Measurements from ENCODE around the gene RAP1B. TPM values are rescaled to one million over a fixed set of nuclear protein-coding genes. Genes with fewer than 3 reads are reported as not detected.
A peak's percentile ranks its signal among the peaks of the same experiment; 100 is the strongest.

Gene RAP1B
- total and polyA plus RNA-seq, 9 of the 15 experiments (the other 6 are each of a cell fraction or from before 2014, with no cell fraction given) = 107 to 309 (median 170) TPM

- peak; percentile 61 for TF ChIP-seq ZBTB40 (IDR thresholded peaks at IDR 0.05)
- peak; percentile 59; the same call in 1 of the 2 replicates for TF ChIP-seq ZBTB40 (CRISPR knock-in tag; IDR thresholded peaks at IDR 0.05)
- TF ChIP-seq ZNF239 (CRISPR knock-in tag; IDR thresholded peaks at IDR 0.05) = peak; percentile 83
- TF ChIP-seq HMBOX1 (IDR thresholded peaks at IDR 0.05) = peak; percentile 44
- TF ChIP-seq CBFA2T3 (IDR thresholded peaks at IDR 0.05) = peak; percentile 60
- TF ChIP-seq SMAD4 (CRISPR knock-in tag; conservative IDR thresholded peaks at IDR 0.05) = peak; percentile 39; the same call in 1 of the 2 replicates
- TF ChIP-seq MLLT1 (IDR thresholded peaks at IDR 0.05) = no peak
Measured at GRCh38 chr12:68630050-68630449, 19.4 kb downstream of the RAP1B start (continued).

All from K562 (cell line).